Measurements from ENCODE around the gene MIER1.
A peak's percentile ranks its signal among the peaks of the same experiment; 100 is the strongest.

Gene MIER1

DNA sequence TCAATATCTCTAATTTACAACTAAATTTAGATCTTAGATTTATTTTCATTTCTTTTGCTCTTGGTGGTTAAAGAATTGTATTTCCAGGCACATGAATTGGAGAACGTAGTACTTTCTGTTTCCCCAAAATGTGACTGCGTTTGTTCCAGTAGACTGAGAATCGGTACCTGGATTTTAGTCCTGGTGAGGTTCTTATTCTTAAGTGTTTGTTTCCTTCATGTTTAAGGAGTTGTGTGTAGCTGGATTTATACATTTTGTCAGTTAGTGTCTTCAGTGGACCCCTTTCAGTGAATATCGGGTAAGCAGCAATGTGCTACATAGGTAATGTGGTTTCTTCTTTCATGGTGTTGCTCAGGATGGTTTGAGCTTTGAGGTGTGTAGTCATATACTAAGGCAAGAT, 6.8 kb downstream of the MIER1 start:
- TF ChIP-seq, protein P1, sequence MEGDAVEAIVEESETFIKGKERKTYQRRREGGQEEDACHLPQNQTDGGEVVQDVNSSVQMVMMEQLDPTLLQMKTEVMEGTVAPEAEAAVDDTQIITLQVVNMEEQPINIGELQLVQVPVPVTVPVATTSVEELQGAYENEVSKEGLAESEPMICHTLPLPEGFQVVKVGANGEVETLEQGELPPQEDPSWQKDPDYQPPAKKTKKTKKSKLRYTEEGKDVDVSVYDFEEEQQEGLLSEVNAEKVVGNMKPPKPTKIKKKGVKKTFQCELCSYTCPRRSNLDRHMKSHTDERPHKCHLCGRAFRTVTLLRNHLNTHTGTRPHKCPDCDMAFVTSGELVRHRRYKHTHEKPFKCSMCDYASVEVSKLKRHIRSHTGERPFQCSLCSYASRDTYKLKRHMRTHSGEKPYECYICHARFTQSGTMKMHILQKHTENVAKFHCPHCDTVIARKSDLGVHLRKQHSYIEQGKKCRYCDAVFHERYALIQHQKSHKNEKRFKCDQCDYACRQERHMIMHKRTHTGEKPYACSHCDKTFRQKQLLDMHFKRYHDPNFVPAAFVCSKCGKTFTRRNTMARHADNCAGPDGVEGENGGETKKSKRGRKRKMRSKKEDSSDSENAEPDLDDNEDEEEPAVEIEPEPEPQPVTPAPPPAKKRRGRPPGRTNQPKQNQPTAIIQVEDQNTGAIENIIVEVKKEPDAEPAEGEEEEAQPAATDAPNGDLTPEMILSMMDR (IDR thresholded peaks at IDR 0.05; ENCODE audit: insufficient read depth, low read length, missing control alignments), result no peak
- POLR2A ChIA-PET, result no interaction called here
- no peak for DNase-seq (ENCODE audit: low read depth, low spot score)
- peak overlapping the region; percentile 78 for H3K4me3 ChIP-seq (ENCODE audit: low read depth, low read length)
- CTCF ChIA-PET, result no interaction called here

DNA sequence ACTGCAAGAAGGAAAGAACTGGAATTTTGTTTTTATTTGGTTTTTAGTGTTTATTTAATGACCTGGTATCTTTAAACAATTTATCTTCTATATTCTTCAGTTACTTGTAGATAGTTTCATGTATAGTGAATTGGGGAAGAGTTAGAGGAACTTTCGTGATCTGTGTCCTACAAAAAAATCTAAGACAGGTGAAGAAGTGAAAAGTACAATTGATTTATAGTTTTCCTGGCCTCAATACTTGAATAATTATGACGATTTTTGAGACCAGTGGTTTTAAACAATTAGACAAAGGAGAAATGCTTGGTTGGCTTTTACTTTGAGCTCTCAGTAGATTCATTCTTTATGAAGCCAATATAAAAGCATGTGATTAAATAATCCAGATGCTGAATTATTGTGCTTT, 7.5 kb downstream of the MIER1 start:
- CTCF ChIA-PET, result no interaction called here
- no peak for DNase-seq (ENCODE audit: low read depth, low spot score)
- no peak overlapping the region for H3K4me3 ChIP-seq (ENCODE audit: low read depth, low read length)
- POLR2A ChIA-PET, result no interaction called here
- TF ChIP-seq, protein P1 (IDR thresholded peaks at IDR 0.05; ENCODE audit: insufficient read depth, low read length, missing control alignments), result no peak

- ChIA-PET POLR2A (no interaction called here), CTCF (interaction anchor here (1.5 kb wide), 1 partner anchor 9 kb away, joined by 3 read pairs; the partner anchor contains the start of gene MIER1)
- H3K4me3 ChIP-seq (ENCODE audit: low read depth, low read length), result no peak overlapping the region
- TF ChIP-seq, protein P1 (IDR thresholded peaks at IDR 0.05; ENCODE audit: insufficient read depth, low read length, missing control alignments), result no peak
- DNase-seq (ENCODE audit: low read depth, low spot score), result no peak
Measured at GRCh38 chr1:66933887-66934700, 9.3 kb downstream of the MIER1 start.

DNA sequence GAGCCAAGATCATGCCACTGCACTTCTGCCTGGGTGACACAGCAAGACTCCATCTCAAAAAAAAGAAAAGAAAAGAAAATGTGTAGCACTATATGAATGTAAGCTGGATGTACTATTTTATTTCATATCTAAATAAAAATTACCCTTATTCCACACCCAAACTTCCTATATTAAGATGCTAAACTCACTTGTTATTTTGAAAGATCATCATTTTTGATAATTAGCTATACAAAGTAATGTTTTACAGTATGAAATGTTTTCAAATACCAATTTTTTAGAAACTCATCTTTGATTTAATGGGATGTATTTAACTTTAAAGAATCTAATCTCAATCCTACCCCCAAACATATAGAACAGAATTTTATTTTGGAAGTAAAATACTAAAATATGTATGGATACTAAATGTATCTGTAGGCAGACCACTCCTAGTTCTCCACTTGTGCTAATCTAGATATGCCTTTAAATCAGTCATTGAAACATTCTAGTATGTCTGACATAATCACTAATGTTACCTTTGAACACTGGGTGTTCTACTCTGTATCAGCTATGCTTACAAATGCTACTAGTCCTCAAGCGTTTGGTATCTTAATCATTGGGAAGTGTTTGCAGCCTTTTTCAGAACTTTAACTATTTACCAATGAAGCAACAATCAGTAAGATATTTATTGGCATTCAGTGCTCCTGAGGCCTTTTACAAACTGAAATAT, 12.9 kb downstream of the MIER1 start:
- CTCF ChIA-PET, result interaction anchor here (0.8 kb wide), 1 partner anchor 24 kb away, joined by 3 read pairs; no protein-coding TSS in a partner anchor
- TF ChIP-seq, protein P1 (IDR thresholded peaks at IDR 0.05; ENCODE audit: insufficient read depth, low read length, missing control alignments), result no peak

DNA sequence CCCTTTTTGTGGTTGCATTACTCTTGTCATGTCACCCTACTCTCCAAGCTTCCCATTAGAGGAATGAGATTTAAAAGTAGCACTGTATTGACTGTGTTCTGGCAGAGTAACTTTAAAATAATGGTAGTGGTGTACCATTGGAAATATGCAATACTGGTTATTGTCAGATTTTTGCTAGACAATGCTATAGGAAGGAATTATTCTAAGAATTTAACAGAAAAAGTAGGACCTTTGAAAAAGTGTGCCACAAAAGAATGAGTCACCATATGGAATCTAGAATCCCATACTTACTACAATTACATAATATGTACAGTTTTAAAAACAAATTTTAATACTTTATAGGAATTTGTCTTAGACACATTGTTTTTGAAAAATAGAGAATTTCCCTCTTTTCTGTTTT, 13.8 kb downstream of the MIER1 start:
- DNase-seq (ENCODE audit: low read depth, low spot score), result no peak

More for the DNA sequence above, 12.9 kb downstream of the MIER1 start:
- no peak for DNase-seq (ENCODE audit: low read depth, low spot score)
- H3K4me3 ChIP-seq (ENCODE audit: low read depth, low read length), result no peak overlapping the region
- POLR2A ChIA-PET, result interaction anchor here (1.2 kb wide), 1 partner anchor 8 kb away, joined by 5 read pairs; no protein-coding TSS in a partner anchor

More for the DNA sequence above, 13.8 kb downstream of the MIER1 start:
- ChIA-PET CTCF (no interaction called here), POLR2A (interaction anchor here (1.2 kb wide), 1 partner anchor 8 kb away, joined by 5 read pairs; no protein-coding TSS in a partner anchor)
- H3K4me3 ChIP-seq (ENCODE audit: low read depth, low read length), result no peak overlapping the region
- TF ChIP-seq, protein P1 (IDR thresholded peaks at IDR 0.05; ENCODE audit: insufficient read depth, low read length, missing control alignments), result no peak

Data from AG04449 (cell line).